ENCODE results near the gene PAX5. TPM values are rescaled to one million over a fixed set of nuclear protein-coding genes. Genes with fewer than 3 reads are reported as not detected.

Gene PAX5
- total RNA-seq, 1 experiment from 2014 or later, result 0.39 TPM

DNA sequence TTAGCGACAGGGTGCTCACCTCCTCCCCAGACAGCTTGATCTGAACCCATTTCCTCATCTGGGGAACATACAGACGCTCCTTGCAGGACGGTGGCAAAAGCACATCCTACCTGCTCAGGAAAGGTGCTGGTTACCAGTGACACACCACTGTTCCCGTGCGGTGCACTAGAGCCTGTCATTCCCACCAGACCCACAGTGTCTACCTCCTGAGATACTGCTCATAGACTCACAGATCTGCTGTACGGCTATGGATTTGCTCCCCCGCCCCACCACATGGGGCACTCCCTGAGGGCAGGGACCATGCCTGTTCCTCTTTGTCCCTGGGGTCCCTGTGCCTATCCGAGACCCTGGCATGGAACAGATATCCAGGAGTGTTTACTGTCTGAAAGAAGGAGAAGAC, 208.9 kb downstream of the PAX5 start:
- Histone ChIP-seq H3K18ac (ENCODE audit: insufficient read length, low read depth, low read length) (no peak overlapping the region), H3K56ac (ENCODE audit: insufficient read length, low read depth, low read length) (no peak overlapping the region), H3K23me2 (ENCODE audit: insufficient read length, low read depth, low read length, poor library complexity, severe bottlenecking) (no peaks in the 10 kb centered on the region), H3K79me1 (ENCODE audit: insufficient read depth, low read depth, low read length, poor library complexity, severe bottlenecking) (no peaks in the 10 kb centered on the region), H3K27ac (ENCODE audit: insufficient read length, low read depth, low read length) (no peak overlapping the region), H3K4me2 (ENCODE audit: insufficient read depth, insufficient read length, low read length) (no peak overlapping the region), H4K20me1 (ENCODE audit: control insufficient read depth, insufficient read depth, insufficient read length) (no peaks in the 10 kb centered on the region), H3K27me3 (ENCODE audit: insufficient read depth, low read length) (no peaks in the 10 kb centered on the region), H3T11ph (ENCODE audit: low read length) (no peak overlapping the region), H2BK5ac (ENCODE audit: insufficient read length, low read length) (no peak overlapping the region), H3K79me2 (ENCODE audit: insufficient read depth, low read length) (no peaks in the 10 kb centered on the region), H3K9me3 (ENCODE audit: control insufficient read depth, low read depth, low read length) (no peaks in the 10 kb centered on the region), H3K23ac (ENCODE audit: insufficient read length, low read depth, low read length) (no peak overlapping the region), H2BK12ac (ENCODE audit: insufficient read length, low read depth, low read length) (no peak overlapping the region), H3K9ac (ENCODE audit: extremely low read depth, insufficient read length, low read length) (no peak overlapping the region), H3K4ac (ENCODE audit: low read depth, low read length) (no peak overlapping the region), H2AFZ (ENCODE audit: low read length) (no peak overlapping the region), H4K5ac (ENCODE audit: insufficient read length, low read depth, low read length) (no peak overlapping the region), H2BK120ac (ENCODE audit: low read depth, low read length, poor library complexity, severe bottlenecking) (no peak overlapping the region), H2BK15ac (ENCODE audit: low read depth, low read length) (no peak overlapping the region), H3K14ac (ENCODE audit: insufficient read depth, low read length) (no peak overlapping the region), H3K4me1 (ENCODE audit: insufficient read depth, low read length) (no peaks in the 10 kb centered on the region), H2AK5ac (ENCODE audit: insufficient read length, low read length) (no peak overlapping the region), H4K8ac (replicated peaks; ENCODE audit: insufficient read length, low read depth, low read length) (no peak overlapping the region), H2BK20ac (ENCODE audit: low read depth, low read length, poor library complexity, severe bottlenecking) (no peak overlapping the region), H4K91ac (ENCODE audit: insufficient read length, low read depth, low read length) (no peak overlapping the region)
- TF ChIP-seq, protein P1, sequence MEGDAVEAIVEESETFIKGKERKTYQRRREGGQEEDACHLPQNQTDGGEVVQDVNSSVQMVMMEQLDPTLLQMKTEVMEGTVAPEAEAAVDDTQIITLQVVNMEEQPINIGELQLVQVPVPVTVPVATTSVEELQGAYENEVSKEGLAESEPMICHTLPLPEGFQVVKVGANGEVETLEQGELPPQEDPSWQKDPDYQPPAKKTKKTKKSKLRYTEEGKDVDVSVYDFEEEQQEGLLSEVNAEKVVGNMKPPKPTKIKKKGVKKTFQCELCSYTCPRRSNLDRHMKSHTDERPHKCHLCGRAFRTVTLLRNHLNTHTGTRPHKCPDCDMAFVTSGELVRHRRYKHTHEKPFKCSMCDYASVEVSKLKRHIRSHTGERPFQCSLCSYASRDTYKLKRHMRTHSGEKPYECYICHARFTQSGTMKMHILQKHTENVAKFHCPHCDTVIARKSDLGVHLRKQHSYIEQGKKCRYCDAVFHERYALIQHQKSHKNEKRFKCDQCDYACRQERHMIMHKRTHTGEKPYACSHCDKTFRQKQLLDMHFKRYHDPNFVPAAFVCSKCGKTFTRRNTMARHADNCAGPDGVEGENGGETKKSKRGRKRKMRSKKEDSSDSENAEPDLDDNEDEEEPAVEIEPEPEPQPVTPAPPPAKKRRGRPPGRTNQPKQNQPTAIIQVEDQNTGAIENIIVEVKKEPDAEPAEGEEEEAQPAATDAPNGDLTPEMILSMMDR (conservative IDR thresholded peaks at IDR 0.05), result no peak
- H3K27me3 Mint-ChIP-seq (ENCODE audit: low read depth), result peaks cover 8% of the 10 kb centered on the region
- no peaks in the 10 kb centered on the region for H3K36me3 Mint-ChIP-seq (ENCODE audit: insufficient read depth in 1 of 3, low read depth in 3 of 3)
- no CpG with 5 or more reads among the region's 8 CpGs for WGBS (ENCODE audit: extremely low coverage, insufficient read length, low lambda C conversion rate)
- H3K27ac Mint-ChIP-seq, result no peak overlapping the region
- H3K4me3 Mint-ChIP-seq, result no peak overlapping the region
- no peaks in the 10 kb centered on the region for H3K9me3 Mint-ChIP-seq
- DNase-seq, result no peak
- peaks cover 12 to 21% of the 10 kb centered on the region in 2 experiments for H3K4me1 Mint-ChIP-seq
